ENCODE measurements around the gene ACR.

The ACR gene

GRCh38 chr22:50703726-50704509 lies 34.1 kb upstream of the ACR start:
- Histone ChIP-seq H3K36me3 (ENCODE audit: control insufficient read depth, insufficient read depth, low read length) (no peaks in the 10 kb centered on the region), H3K4me3 (ENCODE audit: low read depth, low read length) (no peak overlapping the region), H3K9ac (ENCODE audit: low read depth, low read length) (no peak overlapping the region)

GRCh38 chr22:50704510-50705218 lies 33.3 kb upstream of the ACR start:
- Histone ChIP-seq H3K9ac (ENCODE audit: low read depth, low read length) (no peak overlapping the region), H3K9me3 (ENCODE audit: control insufficient read depth, insufficient read depth, low read length) (no peaks in the 10 kb centered on the region), H3K27ac (ENCODE audit: low read depth, low read length) (no peak overlapping the region), H3K4me1 (ENCODE audit: control insufficient read depth, insufficient read depth, low read length) (peaks cover 4% of the 10 kb centered on the region; the same call in 1 of the 2 replicates), H3K4me3 (ENCODE audit: low read depth, low read length) (peak overlapping the region; percentile 44; the same call in 1 of the 2 replicates), H3K27me3 (ENCODE audit: control insufficient read depth, insufficient read depth, low read length) (no peaks in the 10 kb centered on the region), H3K36me3 (ENCODE audit: control insufficient read depth, insufficient read depth, low read length) (no peaks in the 10 kb centered on the region)

More at GRCh38 chr22:50703726-50704509, 34.1 kb upstream of the ACR start:
- peaks cover 4% of the 10 kb centered on the region; the same call in 1 of the 2 replicates for H3K4me1 ChIP-seq (ENCODE audit: control insufficient read depth, insufficient read depth, low read length)
- H3K27ac ChIP-seq (ENCODE audit: low read depth, low read length): no peak overlapping the region
- H3K27me3 ChIP-seq (ENCODE audit: control insufficient read depth, insufficient read depth, low read length): peaks cover 4% of the 10 kb centered on the region; the same call in 1 of the 2 replicates
- no peaks in the 10 kb centered on the region for H3K9me3 ChIP-seq (ENCODE audit: control insufficient read depth, insufficient read depth, low read length)

DNA sequence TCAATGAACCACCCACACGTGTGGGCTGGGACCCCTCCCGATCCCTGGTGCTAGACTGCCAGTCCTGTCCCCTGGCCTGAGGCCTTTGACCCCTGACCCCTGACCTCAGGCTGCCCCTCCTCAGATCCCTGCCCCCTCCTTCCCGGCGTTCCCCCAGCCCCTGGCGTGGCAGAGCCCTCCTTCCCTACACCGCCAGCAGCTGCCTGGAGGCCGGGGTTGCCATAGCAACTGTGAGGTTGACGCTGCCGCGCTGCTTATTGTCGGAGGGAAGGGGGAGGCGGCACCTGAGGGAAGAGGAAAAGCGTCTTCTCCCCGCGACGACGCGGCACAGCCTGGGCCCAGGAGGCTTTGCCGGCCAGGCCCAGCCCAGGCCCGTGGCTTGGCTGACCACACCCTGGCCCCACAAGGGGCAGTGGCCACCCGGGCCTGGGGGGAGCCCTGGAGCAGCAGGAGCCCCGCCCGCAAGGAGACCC lies 32.7 kb upstream of the ACR start:
- H3K4me3 ChIP-seq (ENCODE audit: low read depth, low read length): peak overlapping the region; percentile 44; the same call in 1 of the 2 replicates
- peaks cover 4% of the 10 kb centered on the region; the same call in 1 of the 2 replicates for H3K4me1 ChIP-seq (ENCODE audit: control insufficient read depth, insufficient read depth, low read length)
- H3K9ac ChIP-seq (ENCODE audit: low read depth, low read length): no peak overlapping the region
- no peaks in the 10 kb centered on the region for H3K36me3 ChIP-seq (ENCODE audit: control insufficient read depth, insufficient read depth, low read length)
- H3K27ac ChIP-seq (ENCODE audit: low read depth, low read length): no peak overlapping the region
- no peaks in the 10 kb centered on the region for H3K27me3 ChIP-seq (ENCODE audit: control insufficient read depth, insufficient read depth, low read length)
- no peaks in the 10 kb centered on the region for H3K9me3 ChIP-seq (ENCODE audit: control insufficient read depth, insufficient read depth, low read length)

- Histone ChIP-seq H3K4me1 (ENCODE audit: control insufficient read depth, insufficient read depth, low read length) (peaks cover 4% of the 10 kb centered on the region; the same call in 1 of the 2 replicates), H3K36me3 (ENCODE audit: control insufficient read depth, insufficient read depth, low read length) (no peaks in the 10 kb centered on the region), H3K4me3 (ENCODE audit: low read depth, low read length) (no peak overlapping the region), H3K9me3 (ENCODE audit: control insufficient read depth, insufficient read depth, low read length) (no peaks in the 10 kb centered on the region), H3K9ac (ENCODE audit: low read depth, low read length) (no peak overlapping the region), H3K27me3 (ENCODE audit: control insufficient read depth, insufficient read depth, low read length) (no peaks in the 10 kb centered on the region), H3K27ac (ENCODE audit: low read depth, low read length) (no peak overlapping the region)
Observed at GRCh38 chr22:50705851-50706351, 32.1 kb upstream of the ACR start.

- Histone ChIP-seq H3K9ac (ENCODE audit: low read depth, low read length) (no peak overlapping the region), H3K9me3 (ENCODE audit: control insufficient read depth, insufficient read depth, low read length) (no peaks in the 10 kb centered on the region), H3K4me1 (ENCODE audit: control insufficient read depth, insufficient read depth, low read length) (peaks cover 4% of the 10 kb centered on the region; the same call in 1 of the 2 replicates), H3K27ac (ENCODE audit: low read depth, low read length) (no peak overlapping the region), H3K36me3 (ENCODE audit: control insufficient read depth, insufficient read depth, low read length) (no peaks in the 10 kb centered on the region), H3K27me3 (ENCODE audit: control insufficient read depth, insufficient read depth, low read length) (no peaks in the 10 kb centered on the region), H3K4me3 (ENCODE audit: low read depth, low read length) (no peak overlapping the region)
Observed at GRCh38 chr22:50706481-50707125, 31.4 kb upstream of the ACR start.

DNA sequence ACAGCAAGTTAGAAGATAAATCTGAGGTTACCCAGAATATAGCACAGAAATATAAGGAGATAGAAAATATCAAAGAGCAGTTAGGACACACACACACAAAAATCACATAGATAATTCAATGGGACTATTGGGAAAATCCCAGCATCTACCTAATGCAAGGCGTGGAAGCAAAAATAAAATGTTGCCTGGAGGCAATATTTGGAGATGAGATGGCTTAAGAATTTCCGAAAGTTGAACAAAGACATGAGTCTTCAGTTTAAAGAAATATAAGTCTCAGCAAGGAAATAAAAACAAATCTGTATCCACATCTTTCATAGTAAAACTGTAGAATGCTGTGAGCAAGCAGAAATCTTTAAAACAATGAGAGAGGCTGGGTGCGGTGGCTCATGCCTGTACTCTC lies 29.5 kb upstream of the ACR start:
- peaks cover 4% of the 10 kb centered on the region; the same call in 1 of the 2 replicates for H3K4me1 ChIP-seq (ENCODE audit: control insufficient read depth, insufficient read depth, low read length)
- H3K4me3 ChIP-seq (ENCODE audit: low read depth, low read length): no peak overlapping the region
- no peak overlapping the region for H3K9ac ChIP-seq (ENCODE audit: low read depth, low read length)
- no peaks in the 10 kb centered on the region for H3K27me3 ChIP-seq (ENCODE audit: control insufficient read depth, insufficient read depth, low read length)
- no peak overlapping the region for H3K27ac ChIP-seq (ENCODE audit: low read depth, low read length)
- no peaks in the 10 kb centered on the region for H3K9me3 ChIP-seq (ENCODE audit: control insufficient read depth, insufficient read depth, low read length)
- no peaks in the 10 kb centered on the region for H3K36me3 ChIP-seq (ENCODE audit: control insufficient read depth, insufficient read depth, low read length)

DNA sequence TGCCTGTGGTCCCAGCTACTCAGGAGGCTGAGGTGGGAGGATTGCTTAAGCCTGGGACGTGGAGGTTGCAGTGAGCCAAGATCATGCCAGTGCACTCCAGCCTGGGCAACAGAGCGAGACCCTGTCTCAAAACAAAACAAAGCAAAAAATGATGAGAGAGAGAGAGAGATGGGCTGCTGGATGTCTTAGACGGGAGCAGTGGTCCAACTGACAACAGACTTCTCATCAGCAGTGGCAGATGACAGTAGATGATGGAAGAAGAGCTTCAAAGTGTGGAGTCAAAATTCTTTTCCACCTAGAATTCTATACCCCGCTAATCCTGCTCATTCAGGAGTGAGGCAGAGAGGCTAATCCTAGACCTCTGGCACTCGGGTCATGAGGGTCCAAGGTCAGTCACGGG lies 29.0 kb upstream of the ACR start:
- Histone ChIP-seq H3K9me3 (ENCODE audit: control insufficient read depth, insufficient read depth, low read length) (no peaks in the 10 kb centered on the region), H3K27me3 (ENCODE audit: control insufficient read depth, insufficient read depth, low read length) (no peaks in the 10 kb centered on the region), H3K36me3 (ENCODE audit: control insufficient read depth, insufficient read depth, low read length) (no peaks in the 10 kb centered on the region)

DNA sequence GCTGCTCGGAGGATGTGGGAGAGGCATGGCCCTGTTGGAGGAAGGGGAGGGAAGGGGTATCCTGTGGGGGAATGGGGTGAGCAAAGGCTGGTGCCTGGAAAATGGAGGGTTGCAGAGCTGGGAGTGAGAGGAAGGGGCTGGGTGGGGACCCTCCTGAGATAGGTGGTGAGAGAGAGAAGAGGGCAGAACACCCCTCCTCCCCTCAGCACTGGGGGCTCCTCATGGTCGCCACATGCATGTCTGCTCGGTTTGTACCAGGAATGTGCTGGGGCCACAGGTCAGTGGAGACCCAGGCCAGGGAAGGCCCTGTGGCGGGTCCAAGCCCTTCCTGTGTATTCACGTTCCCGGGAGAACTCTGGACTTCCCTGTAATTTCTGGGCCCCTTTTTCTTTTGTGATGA lies 27.8 kb upstream of the ACR start:
- Histone ChIP-seq H3K36me3 (ENCODE audit: control insufficient read depth, insufficient read depth, low read length) (no peaks in the 10 kb centered on the region), H3K27me3 (ENCODE audit: control insufficient read depth, insufficient read depth, low read length) (no peaks in the 10 kb centered on the region)

More for the DNA sequence above, 29.0 kb upstream of the ACR start:
- peaks cover 4% of the 10 kb centered on the region; the same call in 1 of the 2 replicates for H3K4me1 ChIP-seq (ENCODE audit: control insufficient read depth, insufficient read depth, low read length)
- no peak overlapping the region for H3K9ac ChIP-seq (ENCODE audit: low read depth, low read length)
- H3K4me3 ChIP-seq (ENCODE audit: low read depth, low read length): no peak overlapping the region
- no peak overlapping the region for H3K27ac ChIP-seq (ENCODE audit: low read depth, low read length)

DNA sequence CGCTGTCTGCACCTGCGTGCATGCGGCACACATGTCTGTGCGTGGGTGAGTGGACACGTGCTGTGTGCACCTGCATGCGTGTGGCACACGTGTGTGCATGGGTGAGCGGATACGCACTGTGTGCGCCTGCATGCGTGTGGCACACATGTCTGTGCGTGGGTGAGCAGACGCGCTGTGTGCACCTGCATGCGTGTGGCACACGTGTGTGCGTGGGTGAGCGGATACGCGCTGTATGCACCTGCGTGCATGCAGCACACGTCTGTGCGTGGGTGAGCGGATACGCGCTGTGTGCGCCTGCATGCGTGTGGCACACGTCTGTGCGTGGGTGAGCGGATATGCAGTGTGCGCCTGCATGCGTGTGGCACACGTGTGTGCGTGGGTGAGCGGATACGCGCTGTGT lies 27.1 kb upstream of the ACR start:
- no peak overlapping the region for H3K9ac ChIP-seq (ENCODE audit: low read depth, low read length)
- no peaks in the 10 kb centered on the region for H3K27me3 ChIP-seq (ENCODE audit: control insufficient read depth, insufficient read depth, low read length)
- H3K4me1 ChIP-seq (ENCODE audit: control insufficient read depth, insufficient read depth, low read length): no peaks in the 10 kb centered on the region
- H3K4me3 ChIP-seq (ENCODE audit: low read depth, low read length): no peak overlapping the region
- no peaks in the 10 kb centered on the region for H3K9me3 ChIP-seq (ENCODE audit: control insufficient read depth, insufficient read depth, low read length)
- no peak overlapping the region for H3K27ac ChIP-seq (ENCODE audit: low read depth, low read length)
- H3K36me3 ChIP-seq (ENCODE audit: control insufficient read depth, insufficient read depth, low read length): no peaks in the 10 kb centered on the region

More for the DNA sequence above, 27.8 kb upstream of the ACR start:
- Histone ChIP-seq H3K27ac (ENCODE audit: low read depth, low read length) (no peak overlapping the region), H3K4me3 (ENCODE audit: low read depth, low read length) (no peak overlapping the region), H3K9ac (ENCODE audit: low read depth, low read length) (no peak overlapping the region), H3K4me1 (ENCODE audit: control insufficient read depth, insufficient read depth, low read length) (no peaks in the 10 kb centered on the region), H3K9me3 (ENCODE audit: control insufficient read depth, insufficient read depth, low read length) (no peaks in the 10 kb centered on the region)

- H3K4me3 ChIP-seq (ENCODE audit: low read depth, low read length): no peak overlapping the region
- H3K9me3 ChIP-seq (ENCODE audit: control insufficient read depth, insufficient read depth, low read length): no peaks in the 10 kb centered on the region
- H3K36me3 ChIP-seq (ENCODE audit: control insufficient read depth, insufficient read depth, low read length): no peaks in the 10 kb centered on the region
- no peaks in the 10 kb centered on the region for H3K4me1 ChIP-seq (ENCODE audit: control insufficient read depth, insufficient read depth, low read length)
- no peaks in the 10 kb centered on the region; the same call in 1 of the 2 replicates for H3K27me3 ChIP-seq (ENCODE audit: control insufficient read depth, insufficient read depth, low read length)
- H3K9ac ChIP-seq (ENCODE audit: low read depth, low read length): no peak overlapping the region
- no peak overlapping the region for H3K27ac ChIP-seq (ENCODE audit: low read depth, low read length)
Observed at GRCh38 chr22:50711446-50712340, 26.3 kb upstream of the ACR start.

All from HUES48 (cell line).